Transverse colon (tissue), 4 donors: ENCODE data around the gene TMEM132D.

ENCODE experiments used
- EP300 ChIP-seq: sonication (generic); formaldehyde crosslinking; IDR thresholded peaks from one replicate; pipeline ENCODE4 v1.6.1; 2017; ENCODE audit warnings: antibody characterized with exemption, low read depth
- POLR2A ChIP-seq: fragments of 450-650 bp; IDR thresholded peaks from one replicate; pipeline ENCODE4 v1.6.1; 2016; ENCODE audit warnings: antibody characterized with exemption, mild to moderate bottlenecking, moderate library complexity
- POLR2AphosphoS5 ChIP-seq, 3 donors: sonication (generic); formaldehyde crosslinking; IDR thresholded peaks; one replicate each; pipeline ENCODE4 v1.6.1; 2016; ENCODE audit warnings: antibody characterized with exemption in 3 of 3
- TF ChIP-seq, protein P1 (sequence below), 5 experiments: fragments of 200-600 bp in 3 of 5; fragments of 450-650 bp in 2 of 5; sonication (generic) in 3 of 5; IDR thresholded peaks; 1 replicate in 2 of 5; 2 replicates in 3 of 5; pipeline ENCODE4 v1.5.1; 2016 to 2017; ENCODE audit warnings: antibody characterized with exemption in 5 of 5, inconsistent platforms in 3 of 5, mild to moderate bottlenecking in 2 of 5, moderate library complexity in 1 of 5

DNA sequence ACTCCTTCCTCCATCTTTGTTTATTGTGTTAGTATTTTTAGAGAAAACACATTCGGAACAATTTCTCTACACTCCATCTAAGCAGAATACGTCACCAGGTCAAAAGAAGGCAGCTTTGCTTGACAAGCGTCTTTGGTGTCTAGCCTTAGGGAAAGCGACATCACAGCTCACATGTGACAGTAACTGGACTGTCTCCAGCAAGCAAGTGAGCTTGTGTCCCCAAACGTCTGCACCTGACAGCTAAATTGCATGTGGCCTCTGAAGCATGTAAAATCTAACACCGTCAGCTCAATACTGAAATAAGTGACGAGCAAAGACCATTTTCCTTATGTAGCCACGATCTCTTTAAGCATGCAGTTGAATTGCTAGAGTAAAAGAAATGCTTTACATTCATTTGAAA lies 540.8 kb downstream of the TMEM132D start:
- TF ChIP-seq POLR2A (no peak), EP300 (no peak), POLR2AphosphoS5 (IDR thresholded peaks at IDR 0.05) (no peak)
- TF ChIP-seq, protein P1, sequence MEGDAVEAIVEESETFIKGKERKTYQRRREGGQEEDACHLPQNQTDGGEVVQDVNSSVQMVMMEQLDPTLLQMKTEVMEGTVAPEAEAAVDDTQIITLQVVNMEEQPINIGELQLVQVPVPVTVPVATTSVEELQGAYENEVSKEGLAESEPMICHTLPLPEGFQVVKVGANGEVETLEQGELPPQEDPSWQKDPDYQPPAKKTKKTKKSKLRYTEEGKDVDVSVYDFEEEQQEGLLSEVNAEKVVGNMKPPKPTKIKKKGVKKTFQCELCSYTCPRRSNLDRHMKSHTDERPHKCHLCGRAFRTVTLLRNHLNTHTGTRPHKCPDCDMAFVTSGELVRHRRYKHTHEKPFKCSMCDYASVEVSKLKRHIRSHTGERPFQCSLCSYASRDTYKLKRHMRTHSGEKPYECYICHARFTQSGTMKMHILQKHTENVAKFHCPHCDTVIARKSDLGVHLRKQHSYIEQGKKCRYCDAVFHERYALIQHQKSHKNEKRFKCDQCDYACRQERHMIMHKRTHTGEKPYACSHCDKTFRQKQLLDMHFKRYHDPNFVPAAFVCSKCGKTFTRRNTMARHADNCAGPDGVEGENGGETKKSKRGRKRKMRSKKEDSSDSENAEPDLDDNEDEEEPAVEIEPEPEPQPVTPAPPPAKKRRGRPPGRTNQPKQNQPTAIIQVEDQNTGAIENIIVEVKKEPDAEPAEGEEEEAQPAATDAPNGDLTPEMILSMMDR (IDR thresholded peaks at IDR 0.05): no peak
